ENCODE results near the gene FAM135A. TPM values are rescaled to one million over a fixed set of nuclear protein-coding genes. Genes with fewer than 3 reads are reported as not detected.

FAM135A gene
- total and polyA plus RNA-seq, 10 of the 15 experiments (the other 5 are each of a cell fraction or from before 2014, with no cell fraction given): 3.9 to 24.5 (median 13.7) TPM

DNA sequence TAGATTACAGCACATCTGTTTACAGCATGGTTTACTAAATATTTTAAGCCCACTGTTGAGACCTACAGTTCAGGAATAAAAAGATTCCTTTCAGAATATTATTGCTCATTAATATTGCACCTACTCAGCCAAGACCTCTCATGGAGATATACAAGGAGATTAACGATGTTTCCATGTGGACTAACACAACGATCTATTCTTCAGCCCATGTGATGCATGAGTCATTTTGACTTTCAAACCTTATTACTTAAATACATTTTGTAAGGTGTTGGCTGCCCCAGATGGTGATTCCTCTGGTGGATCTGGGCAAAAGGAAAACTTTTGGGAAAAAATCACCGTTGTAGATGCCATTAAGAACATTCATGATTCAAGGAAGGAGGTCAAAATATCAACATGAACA, 105.4 kb downstream of the FAM135A start:
- no TSS peak for BruUV-seq (replicated peaks)
- WGBS (ENCODE audit: insufficient coverage, insufficient replicate concordance, low lambda C conversion rate, missing lambda C conversion rate): 97% methylated on average over 3 of the region's 3 CpGs
- TF ChIP-seq NRF1 (conservative IDR thresholded peaks at IDR 0.05; ENCODE audit: low read depth, low read length): no peak
- no peak for TF ChIP-seq HDAC6 (IDR thresholded peaks at IDR 0.05; ENCODE audit: unreplicated experiment)
- no peak for TF ChIP-seq E4F1 (IDR thresholded peaks at IDR 0.05; ENCODE audit: borderline replicate concordance, partially characterized antibody)
- TF ChIP-seq GATAD2B (conservative IDR thresholded peaks at IDR 0.05; ENCODE audit: low read depth): no peak
- no peak for TF ChIP-seq TBL1XR1 (IDR thresholded peaks at IDR 0.05; ENCODE audit: low read depth, low read length)
- TF ChIP-seq HDAC2 (IDR thresholded peaks at IDR 0.05): no peak
- TF ChIP-seq, protein P1, sequence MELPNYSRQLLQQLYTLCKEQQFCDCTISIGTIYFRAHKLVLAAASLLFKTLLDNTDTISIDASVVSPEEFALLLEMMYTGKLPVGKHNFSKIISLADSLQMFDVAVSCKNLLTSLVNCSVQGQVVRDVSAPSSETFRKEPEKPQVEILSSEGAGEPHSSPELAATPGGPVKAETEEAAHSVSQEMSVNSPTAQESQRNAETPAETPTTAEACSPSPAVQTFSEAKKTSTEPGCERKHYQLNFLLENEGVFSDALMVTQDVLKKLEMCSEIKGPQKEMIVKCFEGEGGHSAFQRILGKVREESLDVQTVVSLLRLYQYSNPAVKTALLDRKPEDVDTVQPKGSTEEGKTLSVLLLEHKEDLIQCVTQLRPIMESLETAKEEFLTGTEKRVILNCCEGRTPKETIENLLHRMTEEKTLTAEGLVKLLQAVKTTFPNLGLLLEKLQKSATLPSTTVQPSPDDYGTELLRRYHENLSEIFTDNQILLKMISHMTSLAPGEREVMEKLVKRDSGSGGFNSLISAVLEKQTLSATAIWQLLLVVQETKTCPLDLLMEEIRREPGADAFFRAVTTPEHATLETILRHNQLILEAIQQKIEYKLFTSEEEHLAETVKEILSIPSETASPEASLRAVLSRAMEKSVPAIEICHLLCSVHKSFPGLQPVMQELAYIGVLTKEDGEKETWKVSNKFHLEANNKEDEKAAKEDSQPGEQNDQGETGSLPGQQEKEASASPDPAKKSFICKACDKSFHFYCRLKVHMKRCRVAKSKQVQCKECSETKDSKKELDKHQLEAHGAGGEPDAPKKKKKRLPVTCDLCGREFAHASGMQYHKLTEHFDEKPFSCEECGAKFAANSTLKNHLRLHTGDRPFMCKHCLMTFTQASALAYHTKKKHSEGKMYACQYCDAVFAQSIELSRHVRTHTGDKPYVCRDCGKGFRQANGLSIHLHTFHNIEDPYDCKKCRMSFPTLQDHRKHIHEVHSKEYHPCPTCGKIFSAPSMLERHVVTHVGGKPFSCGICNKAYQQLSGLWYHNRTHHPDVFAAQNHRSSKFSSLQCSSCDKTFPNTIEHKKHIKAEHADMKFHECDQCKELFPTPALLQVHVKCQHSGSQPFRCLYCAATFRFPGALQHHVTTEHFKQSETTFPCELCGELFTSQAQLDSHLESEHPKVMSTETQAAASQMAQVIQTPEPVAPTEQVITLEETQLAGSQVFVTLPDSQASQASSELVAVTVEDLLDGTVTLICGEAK (IDR thresholded peaks at IDR 0.05; ENCODE audit: borderline replicate concordance): no peak
- no peak for TF ChIP-seq NR2C2 (IDR thresholded peaks at IDR 0.05; ENCODE audit: borderline replicate concordance, control insufficient read depth, insufficient read length, low read depth)
- no peak for TF ChIP-seq NFYA (IDR thresholded peaks at IDR 0.05; ENCODE audit: borderline replicate concordance, low read depth, low read length)
- no peak for TF ChIP-seq MXI1 (IDR thresholded peaks at IDR 0.05; ENCODE audit: low read depth, low read length)
- Histone ChIP-seq H3K27me3 (replicated peaks in 1 of 2; ENCODE audit: control insufficient read depth in 2 of 2, insufficient read depth in 2 of 2, low read length in 1 of 2) (no peaks in the 10 kb centered on the region), H3K9me3 (replicated peaks; ENCODE audit: control insufficient read depth, insufficient read depth, low read length) (no peaks in the 10 kb centered on the region), H3K4me3 (no peak overlapping the region), H3K4me1 (ENCODE audit: control insufficient read depth, insufficient read depth, low read length) (no peaks in the 10 kb centered on the region), H2AFZ (ENCODE audit: control insufficient read depth, low read depth, low read length) (no peak overlapping the region), H3K27ac (ENCODE audit: control insufficient read depth, insufficient read depth) (no peak overlapping the region), H3K9ac (ENCODE audit: control insufficient read depth, insufficient read depth, low read length) (no peak overlapping the region), H3K4me2 (ENCODE audit: control insufficient read depth, insufficient read depth) (no peak overlapping the region), H4K20me1 (ENCODE audit: control insufficient read depth, insufficient read depth) (no peaks in the 10 kb centered on the region), H3K79me2 (ENCODE audit: control insufficient read depth, insufficient read depth, low read length) (no peaks in the 10 kb centered on the region), H3K36me3 (ENCODE audit: control insufficient read depth in 2 of 2, insufficient read depth in 2 of 2, low read length in 1 of 2) (peaks cover 0 to 3% of the 10 kb centered on the region in 2 experiments; a peak in 1 of 4 replicates)
- CTCF ChIA-PET: interaction anchor here (1.0 to 8.7 kb wide), 7 partner anchors 13 to 496 kb away, joined by 3 to 163 read pairs (median 5); no protein-coding TSS in a partner anchor
- SMC1A ChIA-PET (ENCODE audit: uncharacterized antibody, unreplicated experiment): interaction anchor here (1.1 to 5.8 kb wide), 2 partner anchors 169 to 366 kb away, joined by 3 to 94 read pairs; no protein-coding TSS in a partner anchor
- RAD21 ChIA-PET (ENCODE audit: unreplicated experiment): interaction anchor here (1.1 to 1.2 kb wide), 2 partner anchors 166 to 168 kb away, joined by 5 read pairs; no protein-coding TSS in a partner anchor
- FAIRE-seq (no peak), ATAC-seq (no peak), DNase-seq (ENCODE audit: low read depth, low spot score) (no peak)
- POLR2A ChIA-PET: no interaction called here
- intact Hi-C loops (cut with micrococcal nuclease; ENCODE audit: unreplicated experiment): loop anchor here (10.0 kb wide), 1 partner anchor 436 kb away; the partner anchor contains the start of gene B3GAT2
- in situ Hi-C loops (cut with MboI): loop anchor here (25.0 kb wide), 1 partner anchor 369 kb away; no protein-coding TSS in a partner anchor

Data from GM12878 (cell line).